ENCODE results near the gene EHBP1.

The EHBP1 gene

DNA sequence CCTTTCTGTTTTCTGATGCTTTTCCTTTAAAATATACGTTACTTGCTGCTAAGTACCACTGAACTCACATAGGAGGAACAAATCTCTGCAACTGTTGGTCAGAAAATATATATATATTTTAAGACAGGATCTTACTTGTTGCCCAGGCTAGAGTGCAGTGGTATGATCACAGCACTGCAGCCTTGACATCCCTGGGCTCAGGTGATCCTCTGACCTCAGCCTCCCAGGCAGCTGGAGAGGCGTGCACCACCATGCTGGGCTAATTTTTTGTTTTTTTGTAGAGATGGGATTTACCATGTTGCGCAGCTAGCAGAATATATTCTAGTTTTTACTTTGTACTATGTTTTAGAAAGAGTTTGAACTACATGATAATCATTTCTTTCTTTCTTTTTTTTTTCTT, 51.5 kb downstream of the EHBP1 start:
- H3K4me3 ChIP-seq (ENCODE audit: low read depth, low read length) = no peak overlapping the region
- ChIA-PET POLR2A (interaction anchor here (0.6 kb wide), 1 partner anchor 281 kb away, joined by 3 read pairs; no protein-coding TSS in a partner anchor), CTCF (interaction anchor here (1.2 to 3.4 kb wide), 3 partner anchors 11 to 300 kb away, joined by 3 to 13 read pairs (median 4); no protein-coding TSS in a partner anchor)
- TF ChIP-seq, protein P1, sequence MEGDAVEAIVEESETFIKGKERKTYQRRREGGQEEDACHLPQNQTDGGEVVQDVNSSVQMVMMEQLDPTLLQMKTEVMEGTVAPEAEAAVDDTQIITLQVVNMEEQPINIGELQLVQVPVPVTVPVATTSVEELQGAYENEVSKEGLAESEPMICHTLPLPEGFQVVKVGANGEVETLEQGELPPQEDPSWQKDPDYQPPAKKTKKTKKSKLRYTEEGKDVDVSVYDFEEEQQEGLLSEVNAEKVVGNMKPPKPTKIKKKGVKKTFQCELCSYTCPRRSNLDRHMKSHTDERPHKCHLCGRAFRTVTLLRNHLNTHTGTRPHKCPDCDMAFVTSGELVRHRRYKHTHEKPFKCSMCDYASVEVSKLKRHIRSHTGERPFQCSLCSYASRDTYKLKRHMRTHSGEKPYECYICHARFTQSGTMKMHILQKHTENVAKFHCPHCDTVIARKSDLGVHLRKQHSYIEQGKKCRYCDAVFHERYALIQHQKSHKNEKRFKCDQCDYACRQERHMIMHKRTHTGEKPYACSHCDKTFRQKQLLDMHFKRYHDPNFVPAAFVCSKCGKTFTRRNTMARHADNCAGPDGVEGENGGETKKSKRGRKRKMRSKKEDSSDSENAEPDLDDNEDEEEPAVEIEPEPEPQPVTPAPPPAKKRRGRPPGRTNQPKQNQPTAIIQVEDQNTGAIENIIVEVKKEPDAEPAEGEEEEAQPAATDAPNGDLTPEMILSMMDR (IDR thresholded peaks at IDR 0.05; ENCODE audit: insufficient read depth, low read length, missing control alignments) = no peak
- no peak for DNase-seq (ENCODE audit: low read depth, low spot score)

DNA sequence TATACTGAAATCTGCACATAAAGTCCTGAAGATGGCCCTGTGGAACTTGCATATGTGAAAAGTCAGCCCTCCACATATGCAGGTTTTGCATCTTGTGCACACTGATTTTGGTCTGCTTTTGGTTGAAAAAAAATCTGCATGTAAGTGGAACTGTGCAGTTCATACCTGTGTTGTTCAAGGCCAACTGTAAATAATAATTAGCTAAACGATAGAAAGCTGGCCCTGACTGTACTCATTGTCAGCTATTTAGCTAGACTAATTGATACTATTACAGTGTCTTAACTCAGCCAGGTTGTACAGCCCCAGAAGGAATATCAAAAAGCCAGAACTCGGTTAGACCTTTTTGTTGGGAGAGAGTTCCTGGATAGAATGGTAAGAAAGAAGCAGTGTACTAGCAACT, 54.5 kb downstream of the EHBP1 start:
- TF ChIP-seq, protein P1 (IDR thresholded peaks at IDR 0.05; ENCODE audit: insufficient read depth, low read length, missing control alignments) = no peak
- ChIA-PET POLR2A (interaction anchor here (0.6 kb wide), 1 partner anchor 55 kb away, joined by 3 read pairs; the partner anchor contains the start of gene EHBP1), CTCF (interaction anchor here (1.5 kb wide), 1 partner anchor 15 kb away, joined by 3 read pairs; no protein-coding TSS in a partner anchor)
- no peak overlapping the region for H3K4me3 ChIP-seq (ENCODE audit: low read depth, low read length)
- no peak for DNase-seq (ENCODE audit: low read depth, low spot score)

DNA sequence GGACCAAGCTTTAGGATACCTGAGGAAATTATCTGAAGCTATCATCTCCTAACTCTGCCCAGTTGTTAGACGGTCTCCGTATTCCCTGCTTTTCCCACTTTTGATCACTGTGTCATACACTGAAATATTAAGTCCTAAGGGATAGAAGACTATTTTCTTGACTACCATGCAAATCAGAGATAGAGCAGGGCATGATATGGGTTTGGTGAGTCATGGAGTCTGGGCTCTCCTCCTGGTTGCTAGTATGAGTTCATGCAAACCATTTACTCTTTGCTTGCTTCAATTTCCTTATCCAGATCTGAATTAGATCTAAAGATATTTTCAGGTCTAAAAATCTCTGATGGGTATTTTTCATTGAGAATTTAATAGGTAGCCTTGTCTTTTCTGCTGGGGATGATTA, 55.0 kb downstream of the EHBP1 start:
- CTCF ChIA-PET = interaction anchor here (1.5 kb wide), 1 partner anchor 15 kb away, joined by 3 read pairs; no protein-coding TSS in a partner anchor
- DNase-seq (ENCODE audit: low read depth, low spot score) = no peak
- TF ChIP-seq, protein P1 (IDR thresholded peaks at IDR 0.05; ENCODE audit: insufficient read depth, low read length, missing control alignments) = no peak
- POLR2A ChIA-PET = interaction anchor here (0.6 kb wide), 1 partner anchor 1081 kb away, joined by 3 read pairs; the partner anchor contains the start of gene UGP2
- H3K4me3 ChIP-seq (ENCODE audit: low read depth, low read length) = no peak overlapping the region

DNA sequence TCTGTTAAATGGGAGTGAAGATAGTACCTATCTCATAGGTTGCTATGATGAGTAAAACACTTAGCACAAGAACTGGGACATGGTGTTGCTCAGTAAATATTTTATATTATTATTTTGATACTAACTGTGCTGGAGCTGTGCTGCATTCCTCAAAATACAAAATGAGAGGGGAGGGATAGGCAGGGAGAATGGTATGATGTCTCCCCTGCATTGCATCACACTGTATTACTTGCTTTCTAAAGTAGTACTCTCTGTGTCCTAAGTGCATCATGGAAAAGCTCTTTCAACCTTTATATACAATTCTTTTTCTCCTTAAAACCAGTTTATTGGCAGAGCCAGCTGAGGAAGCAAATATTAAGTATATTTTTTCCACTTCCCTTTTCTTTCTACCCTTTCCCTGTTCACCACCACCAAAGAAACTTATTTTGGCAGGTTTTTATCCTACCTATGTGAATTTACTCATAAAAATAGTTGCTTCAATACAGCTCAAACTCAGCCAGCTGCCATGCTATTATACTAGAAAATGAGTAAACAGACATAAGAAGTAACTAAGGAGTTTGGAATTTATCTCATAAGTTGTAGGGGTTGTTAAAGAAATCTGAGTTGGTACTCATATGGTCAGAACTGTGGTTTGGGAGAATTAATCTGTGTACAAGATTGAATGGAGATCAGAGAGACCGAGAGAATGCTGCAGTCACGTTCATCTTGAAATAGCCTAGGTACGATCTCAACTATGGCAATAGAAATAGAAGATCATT, 60.3 kb downstream of the EHBP1 start:
- CTCF ChIA-PET = interaction anchor here (1.1 to 1.9 kb wide), 4 partner anchors 9 to 309 kb away, joined by 4 to 8 read pairs (median 4); no protein-coding TSS in a partner anchor
- DNase-seq (ENCODE audit: low read depth, low spot score) = no peak
- TF ChIP-seq, protein P1 (IDR thresholded peaks at IDR 0.05; ENCODE audit: insufficient read depth, low read length, missing control alignments) = no peak
- POLR2A ChIA-PET = interaction anchor here (0.6 kb wide), 1 partner anchor 168 kb away, joined by 3 read pairs; no protein-coding TSS in a partner anchor
- H3K4me3 ChIP-seq (ENCODE audit: low read depth, low read length) = no peak overlapping the region

DNA sequence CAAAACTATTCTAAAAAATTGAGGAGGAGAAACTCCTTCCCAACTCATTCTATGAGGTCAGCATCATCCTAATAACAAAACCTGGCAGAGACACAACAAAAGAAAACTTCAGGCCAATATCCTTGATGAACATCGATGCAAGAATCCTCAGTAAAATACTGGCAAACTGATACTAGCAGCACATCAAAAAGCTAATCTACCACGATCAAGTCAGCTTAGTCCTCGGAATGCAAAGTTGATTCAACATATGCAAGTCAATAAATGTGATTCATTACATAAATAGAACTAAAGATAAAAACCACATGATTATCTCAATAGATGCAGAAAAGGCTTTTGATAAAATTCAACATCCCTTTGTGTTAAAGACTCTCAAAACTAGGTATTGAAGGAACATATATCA, 63.1 kb downstream of the EHBP1 start:
- peak; percentile 21 for DNase-seq (ENCODE audit: low read depth, low spot score)
- CTCF ChIA-PET = interaction anchor here (1.2 to 9.8 kb wide), 3 partner anchors 12 to 312 kb away, joined by 3 to 196 read pairs (median 3); partner anchors contain the start of gene TMEM17
- POLR2A ChIA-PET = interaction anchor here (0.5 kb wide), 1 partner anchor 21 kb away, joined by 3 read pairs; no protein-coding TSS in a partner anchor
- H3K4me3 ChIP-seq (ENCODE audit: low read depth, low read length) = no peak overlapping the region
- TF ChIP-seq, protein P1 (IDR thresholded peaks at IDR 0.05; ENCODE audit: insufficient read depth, low read length, missing control alignments) = no peak

DNA sequence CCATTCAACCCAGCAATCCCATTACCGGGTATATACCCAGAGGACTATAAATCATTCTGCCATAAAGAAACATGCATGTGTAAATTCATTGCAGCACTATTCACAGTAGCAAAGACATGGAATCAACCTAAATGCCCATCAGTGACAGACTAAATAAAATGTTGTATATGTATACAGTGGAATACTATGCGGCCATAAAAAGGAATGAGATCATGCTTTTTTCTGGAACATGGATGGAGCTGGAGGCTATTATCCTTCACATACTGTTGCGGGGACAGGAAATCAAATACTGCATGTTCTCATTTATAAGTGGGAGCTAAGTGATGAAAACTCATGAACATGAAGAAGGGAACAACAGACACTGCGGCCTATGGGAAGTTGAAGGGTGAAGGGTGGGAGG, 65.1 kb downstream of the EHBP1 start:
- TF ChIP-seq, protein P1 (IDR thresholded peaks at IDR 0.05; ENCODE audit: insufficient read depth, low read length, missing control alignments) = no peak
- DNase-seq (ENCODE audit: low read depth, low spot score) = no peak
- ChIA-PET POLR2A (interaction anchor here (1.1 kb wide), 1 partner anchor 193 kb away, joined by 3 read pairs; no protein-coding TSS in a partner anchor), CTCF (interaction anchor here (1.1 to 9.8 kb wide), 4 partner anchors 103 to 357 kb away, joined by 3 to 196 read pairs (median 3); no protein-coding TSS in a partner anchor)
- H3K4me3 ChIP-seq (ENCODE audit: low read depth, low read length) = no peak overlapping the region

Data from AG04449 (cell line).